OCI-LY7 (cell line): ENCODE data around the gene RASSF5. TPM values are rescaled to one million over a fixed set of nuclear protein-coding genes. Genes with fewer than 3 reads are reported as not detected.

Source experiments
- BruUV-seq: library from RNA; stranded (reverse); fragments of 400-500 nt; replicated peaks from 2 replicates; lab custom pipeline; 2021; lab: Mats Ljungman, UMichigan
- CTCF ChIA-PET: fragments of 300-600 bp; sonication (Branson Sonifier 250); formaldehyde crosslinking; loops from one replicate; lab custom pipeline; 2022; ENCODE audit warnings: antibody characterized with exemption; ENCODE audit not compliant: unreplicated experiment; lab: Charles Lee
- POLR2A ChIA-PET: fragments of 300-600 bp; sonication (Branson Sonifier 250); formaldehyde crosslinking; loops from one replicate; lab custom pipeline; 2022; ENCODE audit warnings: antibody characterized with exemption; lab: Charles Lee
- DNase-seq: peaks from one replicate; pipeline ENCODE4 v3.0.0-alpha.2; 2015; ENCODE audit warnings: low spot score
- H2AFZ ChIP-seq: fragments of 200-600 bp; sonication (generic), shearing (Covaris generic); 2 replicates; pipeline ENCODE4 v1.6.1; 2014; ENCODE audit warnings: mild to moderate bottlenecking, antibody characterized with exemption, low read length, moderate library complexity
- H3K27ac ChIP-seq: fragments of 200-600 bp; sonication (generic); 2 replicates; pipeline ENCODE4 v1.5.1; 2014; ENCODE audit warnings: mixed run types, low read depth, mild to moderate bottlenecking, moderate library complexity, low read length, inconsistent platforms; ENCODE audit not compliant: poor library complexity, severe bottlenecking
- H3K36me3 ChIP-seq: fragments of 200-600 bp; sonication (generic); 2 replicates; pipeline ENCODE4 v1.6.1; 2014; ENCODE audit warnings: mild to moderate bottlenecking, antibody characterized with exemption, low read length, moderate library complexity, mixed read lengths; ENCODE audit not compliant: insufficient read depth
- H3K4me1 ChIP-seq: fragments of 200-600 bp; sonication (generic); 2 replicates; pipeline ENCODE4 v1.5.1; 2014; ENCODE audit warnings: mild to moderate bottlenecking, low read length; ENCODE audit not compliant: insufficient read depth, poor library complexity, severe bottlenecking
- H3K4me2 ChIP-seq: fragments of 200-600 bp; sonication (generic); 2 replicates; pipeline ENCODE4 v1.6.1; 2014; ENCODE audit warnings: mild to moderate bottlenecking, low read length
- H3K4me3 ChIP-seq: fragments of 200-600 bp; sonication (generic); 2 replicates; pipeline ENCODE4 v1.5.1; 2014; ENCODE audit warnings: mild to moderate bottlenecking, low read depth, low read length; ENCODE audit not compliant: poor library complexity, severe bottlenecking
- H3K79me2 ChIP-seq: fragments of 200-600 bp; sonication (generic); 2 replicates; pipeline ENCODE4 v1.6.1; 2016; ENCODE audit warnings: low read depth, mild to moderate bottlenecking, low read length, moderate library complexity, mixed read lengths; ENCODE audit not compliant: insufficient read depth
- H3K9me2 ChIP-seq: fragments of 200-600 bp; sonication (generic); 2 replicates; pipeline ENCODE4 v1.6.1; 2016; ENCODE audit warnings: mild to moderate bottlenecking, low read length, mixed read lengths; ENCODE audit not compliant: insufficient read depth
- H3K9me3 ChIP-seq: fragments of 200-600 bp; sonication (generic); 2 replicates; pipeline ENCODE4 v1.6.1; 2014; ENCODE audit warnings: mild to moderate bottlenecking, mixed run types, low read length, mixed read lengths
- H4K20me1 ChIP-seq: fragments of 200-600 bp; sonication (generic); 2 replicates; pipeline ENCODE4 v1.6.1; 2014; ENCODE audit warnings: mild to moderate bottlenecking, antibody characterized with exemption, low read length, moderate library complexity, mixed read lengths; ENCODE audit not compliant: insufficient read depth
- CTCF ChIP-seq: fragments of 200-600 bp; sonication (generic); conservative IDR thresholded peaks from 2 replicates; pipeline ENCODE4 v1.5.1; 2014; ENCODE audit warnings: mild to moderate bottlenecking, antibody characterized with exemption, low read length, moderate library complexity, mixed read lengths
- EZH2phosphoT487 ChIP-seq: fragments of 200-600 bp; sonication (generic); IDR thresholded peaks from 2 replicates; pipeline ENCODE4 v1.6.1; 2018; ENCODE audit warnings: low read depth, borderline replicate concordance, mild to moderate bottlenecking, mixed run types, antibody characterized with exemption, low read length, moderate library complexity, mixed read lengths
- intact Hi-C: fragments of 100-400 bp; cut with micrococcal nuclease; formaldehyde crosslinking; loops from one replicate; pipeline ENCODE4 v1.10.0; 2022; ENCODE audit not compliant: unreplicated experiment
- total RNA-seq, 2 experiments: library from RNA; depleted of rRNA in 1 of 2; stranded (reverse); fragments of >200 nt in 1 of 2; shearing (Covaris generic) in 1 of 2; gene quantifications; 2 replicates each; pipeline ENCODE4 v1.2.3, GENCODE V29; 2014 to 2022

The RASSF5 gene
- total RNA-seq, 2 experiments from 2014 or later, result 19.8 to 25.7 TPM

GRCh38 chr1:206556047-206556749 lies 48.9 kb downstream of the RASSF5 start:
- intact Hi-C loops, result loop anchor here (5.0 kb wide), 1 partner anchor 126 kb away; the partner anchor contains the start of gene MAPKAPK2
- CTCF ChIA-PET, result interaction anchor here (1.9 to 2.2 kb wide), 3 partner anchors 10 to 14 kb away, joined by 4 to 10 read pairs (median 8); no protein-coding TSS in a partner anchor

GRCh38 chr1:206556750-206557635 lies 49.7 kb downstream of the RASSF5 start:
- no peak for TF ChIP-seq EZH2phosphoT487
- TF ChIP-seq CTCF, result peak; percentile 34; the same call in 1 of the 2 replicates
- peaks cover 7% of the 10 kb centered on the region; the same call in 1 of the 2 replicates for H3K79me2 ChIP-seq
- CTCF ChIA-PET, result interaction anchor here (0.5 to 2.2 kb wide), 4 partner anchors 11 to 61 kb away, joined by 3 to 10 read pairs (median 6); no protein-coding TSS in a partner anchor
- POLR2A ChIA-PET, result interaction anchor here (0.7 to 2.0 kb wide), 5 partner anchors 9 to 61 kb away, joined by 3 to 6 read pairs (median 4); no protein-coding TSS in a partner anchor
- peak overlapping the region; percentile 40; the same call in 1 of the 2 replicates for H2AFZ ChIP-seq
- BruUV-seq, result no TSS peak
- H4K20me1 ChIP-seq, result no peaks in the 10 kb centered on the region
- peaks cover 57% of the 10 kb centered on the region for H3K4me1 ChIP-seq
- peak; percentile 88 for DNase-seq
- peaks cover 2% of the 10 kb centered on the region for H3K36me3 ChIP-seq
- H3K4me2 ChIP-seq, result peak overlapping the region; percentile 99
- peak overlapping the region; percentile 92 for H3K4me3 ChIP-seq
- H3K9me2 ChIP-seq, result no peaks in the 10 kb centered on the region
- intact Hi-C loops, result loop anchor here (5.0 kb wide), 1 partner anchor 125 kb away; the partner anchor contains the start of gene MAPKAPK2
- no peaks in the 10 kb centered on the region for H3K9me3 ChIP-seq
- H3K27ac ChIP-seq, result peak overlapping the region; percentile 72

More at GRCh38 chr1:206556047-206556749, 48.9 kb downstream of the RASSF5 start:
- no peak for DNase-seq
- Histone ChIP-seq H3K4me1 (peaks cover 57% of the 10 kb centered on the region), H3K9me3 (no peaks in the 10 kb centered on the region), H3K4me3 (peak overlapping the region; percentile 92), H3K9me2 (no peaks in the 10 kb centered on the region), H4K20me1 (no peaks in the 10 kb centered on the region), H3K4me2 (peak overlapping the region; percentile 99), H3K27ac (peak overlapping the region; percentile 72), H3K36me3 (no peaks in the 10 kb centered on the region; the same call in 1 of the 2 replicates), H3K79me2 (peaks cover 7% of the 10 kb centered on the region; the same call in 1 of the 2 replicates), H2AFZ (peak overlapping the region; percentile 40; the same call in 1 of the 2 replicates)
- POLR2A ChIA-PET, result interaction anchor here (0.7 to 2.2 kb wide), 13 partner anchors 8 to 512 kb away, joined by 3 to 18 read pairs (median 3); partner anchors contain the start of gene EIF2D
- BruUV-seq, result no TSS peak
- no peak for TF ChIP-seq CTCF
